NCI-H748 (cell line): Measurements from ENCODE around the gene MYOD1.

Source experiments
- DNase-seq: peaks from one replicate; lab custom pipeline; 2025; ENCODE audit not compliant: unreplicated experiment; lab: John Stamatoyannopoulos, UW

The MYOD1 gene

GRCh38 chr11:17734418-17734911, 15.1 kb downstream of the MYOD1 start, which contains the start of gene KCNC1:
Gene KCNC1 (plus strand): TSS chr11:17734781. CDS start chr11:17736003, 1,222 bp downstream.
- peak; percentile 89 for DNase-seq

- peak; percentile 65 for DNase-seq
Observed at GRCh38 chr11:17734986-17735817, 15.8 kb downstream of the MYOD1 start.

DNA sequence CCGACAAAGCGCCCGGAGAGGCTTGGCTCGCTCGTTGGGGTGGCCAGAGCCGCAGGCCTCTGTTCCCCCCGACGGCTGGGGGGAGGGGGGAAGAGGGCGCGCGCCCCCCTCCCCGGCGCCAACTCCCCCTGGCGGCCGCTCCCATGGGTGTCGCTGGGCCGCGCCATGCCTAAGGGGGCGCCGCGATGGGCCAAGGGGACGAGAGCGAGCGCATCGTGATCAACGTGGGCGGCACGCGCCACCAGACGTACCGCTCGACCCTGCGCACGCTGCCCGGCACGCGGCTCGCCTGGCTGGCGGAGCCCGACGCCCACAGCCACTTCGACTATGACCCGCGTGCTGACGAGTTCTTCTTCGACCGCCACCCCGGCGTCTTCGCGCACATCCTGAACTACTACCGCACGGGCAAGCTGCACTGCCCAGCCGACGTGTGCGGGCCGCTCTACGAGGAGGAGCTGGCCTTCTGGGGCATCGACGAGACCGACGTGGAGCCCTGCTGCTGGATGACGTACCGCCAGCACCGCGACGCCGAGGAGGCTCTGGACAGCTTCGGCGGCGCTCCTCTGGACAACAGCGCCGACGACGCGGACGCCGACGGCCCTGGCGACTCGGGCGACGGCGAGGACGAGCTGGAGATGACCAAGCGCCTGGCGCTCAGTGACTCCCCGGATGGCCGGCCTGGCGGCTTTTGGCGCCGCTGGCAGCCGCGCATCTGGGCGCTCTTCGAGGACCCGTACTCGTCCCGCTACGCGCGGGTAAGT, 16.6 kb downstream of the MYOD1 start:
- peak; percentile 65 for DNase-seq

DNA sequence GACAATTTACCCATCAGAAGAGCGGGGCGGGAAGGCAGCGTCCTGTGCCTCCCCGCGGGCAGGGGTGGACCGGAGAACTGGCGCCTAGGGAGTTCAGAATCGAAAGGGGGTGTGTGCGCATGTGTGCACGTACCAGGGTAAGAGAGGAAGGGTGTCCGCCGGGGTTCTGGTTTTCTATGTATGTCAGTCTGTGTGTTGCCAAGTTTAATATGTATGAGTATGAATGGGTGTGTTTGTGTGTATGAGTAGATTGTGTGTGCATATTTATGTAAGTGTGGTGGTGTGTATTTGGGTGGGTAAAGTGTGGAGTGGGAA, 17.2 kb downstream of the MYOD1 start:
- no peak for DNase-seq

- peak; percentile 13 for DNase-seq
Observed at GRCh38 chr11:17736930-17737817, 17.8 kb downstream of the MYOD1 start.

- no peak for DNase-seq
Observed at GRCh38 chr11:17738151-17738973, 19.0 kb downstream of the MYOD1 start.

DNA sequence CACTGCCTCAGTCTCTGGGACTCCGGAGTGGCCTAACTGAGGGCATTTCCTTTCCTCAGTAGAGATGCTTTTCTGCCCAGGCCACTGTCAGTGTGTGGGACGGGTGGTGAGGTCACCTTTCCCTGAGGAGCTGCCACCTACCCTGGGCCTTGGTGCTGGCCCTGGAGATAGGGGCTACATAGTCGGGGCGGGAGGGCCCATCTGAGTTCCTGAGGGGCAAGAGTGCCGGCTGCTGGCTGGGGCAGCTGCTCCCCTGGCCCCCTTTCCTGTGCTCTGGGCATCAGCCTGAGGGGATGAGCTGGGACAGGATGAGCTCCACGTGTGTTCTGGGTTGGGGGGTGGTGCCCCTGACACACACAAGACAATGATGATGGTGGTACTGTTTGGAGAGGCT, 20.6 kb downstream of the MYOD1 start:
- DNase-seq: no peak

DNA sequence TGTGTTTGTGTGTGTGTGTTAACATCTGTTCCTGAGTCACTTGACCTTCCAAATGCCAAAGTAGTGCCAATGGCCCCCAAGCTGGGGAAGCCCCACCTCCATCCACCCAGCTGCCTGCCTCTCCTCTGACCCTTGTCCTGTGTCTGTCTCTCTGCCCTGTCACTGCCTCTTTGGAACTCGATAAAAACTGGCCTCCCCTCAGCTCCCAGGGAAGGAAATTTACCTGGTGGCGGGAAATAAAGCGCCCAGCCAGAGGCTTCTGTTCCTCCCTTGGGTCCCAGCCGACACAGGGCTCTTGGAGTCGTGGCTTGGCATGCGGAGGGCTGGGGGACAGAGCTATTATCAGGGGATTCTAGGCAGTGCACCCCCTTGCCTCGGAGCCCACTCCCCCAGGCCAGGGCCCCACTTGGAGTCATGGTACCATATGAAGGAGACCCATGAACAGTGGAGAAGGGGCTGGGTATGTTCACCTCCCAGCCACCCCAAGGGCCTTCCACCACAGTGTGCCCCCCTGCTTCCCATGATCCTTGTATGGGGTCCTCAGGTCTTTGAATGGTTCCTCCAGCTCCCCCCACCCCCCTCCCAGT, 21.4 kb downstream of the MYOD1 start:
- DNase-seq: no peak

DNA sequence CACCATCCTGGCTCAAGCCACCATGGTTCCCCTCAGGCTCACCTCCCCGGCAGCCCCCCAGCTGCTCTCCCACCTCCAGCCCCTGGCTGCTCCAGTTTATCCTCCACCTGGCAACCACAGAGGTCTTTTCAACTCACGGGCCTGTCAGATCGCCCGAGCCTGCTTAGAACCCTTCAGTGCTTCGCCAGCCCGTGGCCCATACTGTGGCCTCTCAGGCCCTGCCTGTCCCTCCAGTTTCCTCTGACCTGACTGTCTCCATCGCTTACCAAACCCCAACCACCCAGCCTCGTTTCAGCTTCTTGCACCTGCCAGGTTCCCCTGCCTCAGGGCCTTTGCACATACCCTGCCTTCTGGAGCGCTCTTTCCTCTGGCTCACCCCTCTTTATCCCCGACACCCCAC, 22.1 kb downstream of the MYOD1 start:
- DNase-seq: no peak

DNA sequence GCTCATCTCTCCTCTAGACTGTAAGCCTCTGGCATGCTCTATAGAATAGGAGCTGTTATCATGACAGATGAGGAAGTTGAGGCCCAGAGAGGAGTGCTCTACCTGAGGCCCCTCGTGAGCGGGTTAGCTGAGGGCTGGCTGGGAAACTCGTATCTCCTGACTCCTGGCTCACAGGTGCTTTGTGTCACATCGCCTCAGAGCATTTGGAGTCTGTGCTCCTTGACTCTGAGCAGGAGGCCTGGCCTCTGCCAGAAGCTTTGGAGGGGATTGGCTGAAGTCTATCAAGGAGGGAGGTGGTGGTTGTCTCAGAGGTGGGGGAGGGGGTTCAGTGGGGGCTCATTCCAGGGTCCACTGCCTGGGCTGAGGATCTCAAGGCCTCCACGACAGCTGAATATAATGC, 22.6 kb downstream of the MYOD1 start:
- no peak for DNase-seq

- DNase-seq: no peak
Observed at GRCh38 chr11:17743026-17743807, 23.8 kb downstream of the MYOD1 start.

GRCh38 chr11:17743808-17744119, 24.4 kb downstream of the MYOD1 start:
- DNase-seq: no peak

DNA sequence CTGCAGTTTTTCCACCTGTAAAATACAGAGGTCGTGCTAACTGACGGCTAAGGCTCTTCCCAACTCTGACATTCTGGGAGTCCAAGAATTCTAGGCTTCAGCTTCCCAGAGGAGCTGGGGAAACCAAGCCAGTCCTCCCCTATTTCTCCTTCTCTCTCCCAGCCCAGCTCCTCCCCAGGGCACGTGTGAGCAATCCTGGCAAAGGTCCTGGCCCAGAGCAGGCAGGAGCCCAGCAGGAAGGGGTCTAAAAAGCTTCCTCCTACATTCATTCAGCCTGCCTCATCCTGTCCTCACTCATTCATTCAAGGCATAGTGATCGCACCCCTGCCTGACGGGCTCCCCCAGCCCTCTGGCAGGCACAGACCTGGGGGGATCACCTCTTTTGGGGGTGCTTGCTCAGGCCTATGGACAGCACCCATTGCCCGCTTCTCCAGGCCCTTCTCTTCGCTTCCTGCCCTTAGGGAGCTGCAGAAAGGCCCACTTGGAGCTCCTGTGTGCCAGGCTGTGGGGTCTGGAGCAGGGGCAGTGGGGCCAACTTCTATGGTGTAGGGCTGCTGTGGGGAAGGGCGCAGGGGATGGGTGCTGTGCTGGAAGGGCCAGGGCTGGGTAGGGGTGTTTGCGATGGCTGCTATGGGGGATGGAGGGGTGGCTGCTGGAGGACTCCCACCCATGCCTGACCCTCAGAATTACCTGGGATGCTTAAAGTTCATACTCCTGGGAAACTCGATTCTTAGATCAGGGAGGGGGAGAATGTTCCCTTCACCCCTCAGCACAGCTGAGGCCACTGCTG, 25.0 kb downstream of the MYOD1 start:
- DNase-seq: no peak

- DNase-seq: no peak
Observed at GRCh38 chr11:17745023-17745772, 25.8 kb downstream of the MYOD1 start.

- DNase-seq: no peak
Observed at GRCh38 chr11:17746096-17746495, 26.7 kb downstream of the MYOD1 start.

DNA sequence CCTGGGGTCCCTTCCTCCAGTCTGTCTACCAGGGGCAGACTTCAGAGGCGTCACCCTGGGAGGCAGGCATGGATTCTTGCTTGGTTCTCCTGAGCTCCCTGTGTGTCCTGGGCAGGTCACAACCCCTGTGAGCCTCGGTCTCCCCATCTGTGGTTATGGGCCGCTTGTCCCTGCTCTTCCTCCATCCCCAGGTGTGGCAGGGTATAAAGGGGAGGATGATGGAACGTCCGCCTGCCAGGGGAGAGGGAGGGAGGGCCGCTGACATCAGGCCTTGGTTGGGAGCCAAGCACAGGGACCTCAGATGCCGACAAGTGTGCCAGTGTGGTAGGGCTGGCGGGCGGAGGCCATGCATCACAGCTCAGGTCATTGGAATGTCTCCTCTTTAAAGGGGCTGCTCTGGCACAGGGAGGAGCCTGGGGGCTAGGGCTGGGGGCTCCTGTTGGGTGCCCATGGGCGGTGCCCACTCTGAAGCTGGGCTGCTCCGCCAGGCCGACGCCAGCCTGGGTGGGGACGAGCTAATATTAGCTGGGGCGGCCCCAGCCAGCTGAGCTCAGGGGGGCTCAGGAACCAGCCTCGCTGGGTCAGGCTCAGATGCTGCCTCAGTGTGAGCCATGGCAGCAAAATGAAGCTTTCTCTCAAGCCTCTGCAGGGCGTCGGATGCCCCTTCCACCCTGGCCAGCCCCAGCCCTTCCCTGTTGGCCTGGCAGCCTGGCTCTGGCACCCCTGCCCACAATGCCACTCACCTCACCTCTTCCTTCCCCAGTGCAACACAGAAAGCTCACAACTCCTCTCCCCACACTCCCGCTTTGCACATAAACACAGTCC, 28.0 kb downstream of the MYOD1 start:
- DNase-seq: no peak

DNA sequence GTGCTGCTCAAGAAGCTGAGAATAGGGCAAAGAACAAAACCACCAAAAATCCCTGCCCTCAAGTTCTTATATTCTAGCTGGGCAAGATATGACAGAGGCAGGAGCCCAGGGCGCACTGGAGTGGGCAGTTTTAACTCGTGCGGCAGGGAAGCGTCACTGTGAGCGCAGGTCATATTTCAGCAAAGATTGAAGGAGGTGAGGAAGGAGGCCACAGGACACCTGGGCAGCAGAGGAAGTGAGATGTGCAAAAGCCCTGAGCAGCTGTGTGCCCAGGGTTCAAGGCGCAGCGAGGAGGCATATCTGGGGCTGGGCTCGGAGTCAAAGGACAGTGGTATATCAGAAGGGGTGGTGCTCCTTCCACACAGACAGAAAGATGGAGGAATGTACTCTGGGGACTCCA, 28.7 kb downstream of the MYOD1 start:
- DNase-seq: no peak
